GM18520 (cell line): ENCODE measurements around the gene OR4K13.

ENCODE experiments used
- ATAC-seq: cut with Tn5 transposase; IDR thresholded peaks from one replicate; pipeline ENCODE4 v1.9.1; 2021; ENCODE audit not compliant: unreplicated experiment

The OR4K13 gene

GRCh38 chr14:20035938-20036337 is at the start of gene OR4K13:
Gene OR4K13, minus strand, starts transcription at chr14:20036038. Its CDS starts 1,280 bp downstream, at chr14:20034758.
- no peak for ATAC-seq

GRCh38 chr14:20059745-20060144 is 23.9 kb upstream of the OR4K13 start, which contains the start of gene OR4L1:
Gene OR4L1, plus strand, starts transcription at chr14:20060045. Its CDS starts 0 bp downstream, at chr14:20060045.
- ATAC-seq = no peak

GRCh38 chr14:20048202-20048601 is 12.4 kb upstream of the OR4K13 start:
- no peak for ATAC-seq

- ATAC-seq = no peak
Observed at GRCh38 chr14:20044243-20044642, 8.4 kb upstream of the OR4K13 start.

GRCh38 chr14:20035449-20035848 is 389 bp downstream of the OR4K13 start:
- no peak for ATAC-seq

- ATAC-seq = no peak
Observed at GRCh38 chr14:20031058-20031457, 4.8 kb downstream of the OR4K13 start.

GRCh38 chr14:20019257-20019865 is 16.5 kb downstream of the OR4K13 start, which contains the start of gene OR4K14:
Gene OR4K14, minus strand, starts transcription at chr14:20019307. Its CDS starts 4,114 bp downstream, at chr14:20015193.
- ATAC-seq = no peak

GRCh38 chr14:20008156-20008555 is 27.7 kb downstream of the OR4K13 start:
- ATAC-seq = no peak

- no peak for ATAC-seq
Observed at GRCh38 chr14:20002319-20002718, 33.5 kb downstream of the OR4K13 start.

GRCh38 chr14:20001863-20002262 is 34.0 kb downstream of the OR4K13 start, which contains the start of gene OR4Q2:
Gene OR4Q2, plus strand, starts transcription at chr14:20002163.
- no peak for ATAC-seq

GRCh38 chr14:19993438-19993837 is 42.4 kb downstream of the OR4K13 start:
- no peak for ATAC-seq
